ENCODE results near the gene TRABD2B. TPM values are rescaled to one million over a fixed set of nuclear protein-coding genes. Genes with fewer than 3 reads are reported as not detected.

Gene TRABD2B
- total RNA-seq, 1 donor from 2014 or later, result 6.2 TPM

DNA sequence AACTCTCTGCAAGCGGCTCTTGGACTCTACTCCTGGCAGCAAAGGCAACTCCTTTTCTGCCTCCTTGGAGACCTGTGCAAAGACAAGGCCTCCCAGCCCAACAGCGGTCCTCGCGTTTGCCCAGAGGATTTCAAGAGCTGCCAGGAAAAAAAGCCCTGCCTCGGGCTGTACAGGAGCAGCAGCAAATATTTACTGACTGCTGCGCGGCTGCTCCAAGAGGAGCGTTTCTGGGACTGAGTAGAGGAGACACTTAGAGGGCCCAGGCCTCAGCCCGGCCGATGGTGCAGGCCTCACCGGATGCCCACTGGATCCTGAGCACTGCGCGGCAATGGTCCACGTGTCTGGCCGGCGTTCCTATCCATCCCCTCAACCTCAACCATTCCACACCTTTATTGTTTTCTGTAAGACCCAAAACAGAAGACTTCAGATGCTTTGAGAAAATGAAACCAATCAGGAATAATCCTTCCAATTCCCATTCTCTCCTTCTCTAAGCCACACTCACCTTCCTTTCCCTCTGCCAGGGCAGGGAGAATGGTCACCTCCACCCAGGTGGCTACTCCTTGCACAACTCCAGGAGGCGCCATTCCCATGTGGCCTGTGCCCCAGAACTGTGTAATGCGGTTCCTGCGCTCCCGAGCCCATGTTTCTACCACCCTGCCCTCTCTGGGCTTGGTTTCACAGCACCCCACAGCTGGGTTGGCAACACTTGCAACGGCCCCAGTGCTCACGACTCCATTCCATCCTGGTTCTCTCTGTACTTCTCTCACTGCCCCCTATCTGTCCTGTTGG, 215.8 kb downstream of the TRABD2B start:
- Mint-ChIP-seq H3K4me3 (no peak overlapping the region), H3K27ac (no peak overlapping the region), H3K4me1 (no peaks in the 10 kb centered on the region), H3K9me3 (no peaks in the 10 kb centered on the region), H3K27me3 (ENCODE audit: low read depth) (peaks cover 14% of the 10 kb centered on the region), H3K36me3 (no peaks in the 10 kb centered on the region)
- DNase-seq (ENCODE audit: low spot score in 2 of 2, unreplicated experiment in 2 of 2), result no peak
- TF ChIP-seq, protein P1, sequence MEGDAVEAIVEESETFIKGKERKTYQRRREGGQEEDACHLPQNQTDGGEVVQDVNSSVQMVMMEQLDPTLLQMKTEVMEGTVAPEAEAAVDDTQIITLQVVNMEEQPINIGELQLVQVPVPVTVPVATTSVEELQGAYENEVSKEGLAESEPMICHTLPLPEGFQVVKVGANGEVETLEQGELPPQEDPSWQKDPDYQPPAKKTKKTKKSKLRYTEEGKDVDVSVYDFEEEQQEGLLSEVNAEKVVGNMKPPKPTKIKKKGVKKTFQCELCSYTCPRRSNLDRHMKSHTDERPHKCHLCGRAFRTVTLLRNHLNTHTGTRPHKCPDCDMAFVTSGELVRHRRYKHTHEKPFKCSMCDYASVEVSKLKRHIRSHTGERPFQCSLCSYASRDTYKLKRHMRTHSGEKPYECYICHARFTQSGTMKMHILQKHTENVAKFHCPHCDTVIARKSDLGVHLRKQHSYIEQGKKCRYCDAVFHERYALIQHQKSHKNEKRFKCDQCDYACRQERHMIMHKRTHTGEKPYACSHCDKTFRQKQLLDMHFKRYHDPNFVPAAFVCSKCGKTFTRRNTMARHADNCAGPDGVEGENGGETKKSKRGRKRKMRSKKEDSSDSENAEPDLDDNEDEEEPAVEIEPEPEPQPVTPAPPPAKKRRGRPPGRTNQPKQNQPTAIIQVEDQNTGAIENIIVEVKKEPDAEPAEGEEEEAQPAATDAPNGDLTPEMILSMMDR (IDR thresholded peaks at IDR 0.05; ENCODE audit: unreplicated experiment), result no peak

GRCh38 chr1:47780469-47780995, 216.7 kb downstream of the TRABD2B start:
- TF ChIP-seq, protein P1 (IDR thresholded peaks at IDR 0.05; ENCODE audit: unreplicated experiment), result no peak
- Mint-ChIP-seq H3K36me3 (no peaks in the 10 kb centered on the region), H3K9me3 (no peaks in the 10 kb centered on the region), H3K4me1 (no peaks in the 10 kb centered on the region), H3K4me3 (no peak overlapping the region), H3K27me3 (ENCODE audit: low read depth) (peaks cover 17% of the 10 kb centered on the region), H3K27ac (no peak overlapping the region)
- DNase-seq (ENCODE audit: low spot score in 2 of 2, unreplicated experiment in 2 of 2), result no peak

DNA sequence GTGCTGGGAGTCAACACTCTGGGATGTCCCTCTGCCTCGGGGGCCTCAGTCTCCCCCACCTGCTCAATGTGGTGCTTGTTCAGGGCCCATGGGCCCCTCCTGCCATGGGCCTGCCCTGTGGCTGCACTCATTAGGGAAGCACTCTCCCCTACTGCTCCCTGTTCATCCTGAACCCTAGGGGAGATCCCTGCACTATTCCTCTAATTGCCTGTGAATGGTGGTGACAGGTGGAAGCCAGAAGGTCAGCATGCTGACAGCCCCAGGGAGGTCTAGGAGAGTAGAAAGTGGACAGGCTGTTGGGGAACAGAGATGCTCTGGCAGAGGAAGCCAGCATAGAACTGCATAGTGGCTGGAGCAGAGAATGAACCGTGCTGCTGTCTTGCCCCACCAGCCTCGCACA, 217.6 kb downstream of the TRABD2B start:
- Mint-ChIP-seq H3K9me3 (no peaks in the 10 kb centered on the region), H3K27me3 (ENCODE audit: low read depth) (peaks cover 19% of the 10 kb centered on the region), H3K36me3 (no peaks in the 10 kb centered on the region), H3K4me3 (no peak overlapping the region), H3K27ac (no peak overlapping the region), H3K4me1 (no peaks in the 10 kb centered on the region)
- TF ChIP-seq, protein P1 (IDR thresholded peaks at IDR 0.05; ENCODE audit: unreplicated experiment), result no peak
- DNase-seq (ENCODE audit: low spot score in 2 of 2, unreplicated experiment in 2 of 2), result no peak

DNA sequence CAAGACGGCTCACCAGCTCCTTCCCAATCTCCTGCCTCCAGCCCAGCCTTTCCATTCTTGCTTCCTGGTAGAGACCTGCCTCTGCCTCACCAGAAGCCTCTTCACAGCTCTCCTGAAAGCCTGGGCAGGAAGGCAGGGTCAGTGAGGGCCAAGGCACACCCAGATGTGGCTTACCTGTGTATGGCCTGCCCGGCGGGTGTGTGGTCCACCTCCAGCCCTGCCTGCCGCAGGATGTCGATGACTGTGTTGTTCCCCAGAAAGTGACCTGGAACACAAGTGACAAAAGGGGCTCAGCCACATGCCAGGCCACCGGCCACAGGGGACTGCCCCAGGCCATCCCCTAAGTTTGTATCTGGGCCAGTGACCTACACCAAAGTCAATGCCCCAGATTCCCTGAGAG, 218.9 kb downstream of the TRABD2B start:
- H3K27me3 Mint-ChIP-seq (ENCODE audit: low read depth), result peaks cover 20% of the 10 kb centered on the region
- H3K4me3 Mint-ChIP-seq, result no peak overlapping the region

GRCh38 chr1:47777322-47777721, 219.9 kb downstream of the TRABD2B start:
- no peak overlapping the region for H3K4me3 Mint-ChIP-seq
- TF ChIP-seq, protein P1 (IDR thresholded peaks at IDR 0.05; ENCODE audit: unreplicated experiment), result no peak
- peaks cover 2% of the 10 kb centered on the region for H3K36me3 Mint-ChIP-seq
- no peak overlapping the region for H3K27ac Mint-ChIP-seq
- no peaks in the 10 kb centered on the region for H3K4me1 Mint-ChIP-seq
- no peak for DNase-seq (ENCODE audit: low spot score in 2 of 2, unreplicated experiment in 2 of 2)
- H3K9me3 Mint-ChIP-seq, result peaks cover 3% of the 10 kb centered on the region
- peaks cover 16% of the 10 kb centered on the region for H3K27me3 Mint-ChIP-seq (ENCODE audit: low read depth)

More for the DNA sequence above, 218.9 kb downstream of the TRABD2B start:
- no peak for DNase-seq (ENCODE audit: low spot score in 2 of 2, unreplicated experiment in 2 of 2)
- no peaks in the 10 kb centered on the region for H3K4me1 Mint-ChIP-seq
- TF ChIP-seq, protein P1 (IDR thresholded peaks at IDR 0.05; ENCODE audit: unreplicated experiment), result no peak
- peaks cover 2% of the 10 kb centered on the region for H3K36me3 Mint-ChIP-seq
- H3K9me3 Mint-ChIP-seq, result peaks cover 3% of the 10 kb centered on the region
- no peak overlapping the region for H3K27ac Mint-ChIP-seq

All from mesothelial cell of epicardium (in vitro differentiated cells).